Measurements from ENCODE around the gene UBE2F. TPM values are rescaled to one million over a fixed set of nuclear protein-coding genes. Genes with fewer than 3 reads are reported as not detected.
"Not testable (repeated sequence)": the region's sequence is repeated elsewhere in the genome, so short reads cannot be mapped to it uniquely, and the experiment has no call there.

UBE2F gene
- total RNA-seq, 1 donor from 2014 or later: 31.2 TPM

- no peak for DNase-seq (ENCODE audit: low read depth in 2 of 2)
These were observed 22.5 kb upstream of the UBE2F start for GRCh38 chr2:237944302-237944701.

DNA sequence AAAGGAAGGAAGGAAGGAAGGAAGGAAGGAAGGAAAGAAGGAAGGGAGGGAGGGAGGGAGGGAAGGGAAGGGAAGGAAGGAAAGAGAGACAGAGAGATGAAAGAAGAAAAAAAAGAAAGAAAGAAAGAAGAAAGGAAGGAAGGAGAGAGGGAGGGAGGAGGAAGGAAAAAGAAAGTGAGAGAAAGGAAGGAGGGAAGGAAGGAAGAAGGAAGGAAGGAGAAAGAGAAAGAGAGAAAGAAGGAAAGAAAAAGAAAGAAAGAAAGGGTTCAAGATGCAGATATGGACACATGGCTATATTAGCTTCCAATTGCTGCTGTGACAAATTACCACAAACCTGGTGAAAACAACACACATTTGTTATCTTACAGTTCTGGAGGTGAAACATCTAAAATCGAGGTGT lies 20.4 kb upstream of the UBE2F start:
- no peak for DNase-seq (ENCODE audit: low read depth in 2 of 2)

GRCh38 chr2:237951354-237951753 lies 15.5 kb upstream of the UBE2F start:
- DNase-seq (ENCODE audit: low read depth in 2 of 2): not testable (repeated sequence)

GRCh38 chr2:237951878-237952277 lies 14.9 kb upstream of the UBE2F start:
- DNase-seq (ENCODE audit: low read depth in 2 of 2): no peak

DNA sequence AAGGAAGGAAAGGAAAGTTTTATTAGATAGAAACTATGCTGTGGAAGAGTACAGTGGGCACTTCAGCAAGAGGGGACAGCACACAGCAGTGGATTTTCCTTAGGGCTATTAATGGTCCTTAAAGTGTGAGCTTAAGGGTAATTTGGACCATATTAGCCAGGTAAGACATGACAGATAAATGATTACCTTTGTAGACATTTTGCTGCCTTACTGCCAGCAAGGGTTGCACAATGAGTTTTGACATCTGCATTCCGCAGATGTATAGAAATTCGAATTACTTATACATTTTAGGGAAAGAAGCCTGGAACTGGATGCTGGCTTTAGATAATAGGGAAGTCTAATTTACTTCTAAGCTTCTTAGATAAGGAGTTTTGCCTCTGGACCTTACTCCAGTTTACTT lies 14.0 kb upstream of the UBE2F start:
- DNase-seq (ENCODE audit: low read depth in 2 of 2): no peak

DNA sequence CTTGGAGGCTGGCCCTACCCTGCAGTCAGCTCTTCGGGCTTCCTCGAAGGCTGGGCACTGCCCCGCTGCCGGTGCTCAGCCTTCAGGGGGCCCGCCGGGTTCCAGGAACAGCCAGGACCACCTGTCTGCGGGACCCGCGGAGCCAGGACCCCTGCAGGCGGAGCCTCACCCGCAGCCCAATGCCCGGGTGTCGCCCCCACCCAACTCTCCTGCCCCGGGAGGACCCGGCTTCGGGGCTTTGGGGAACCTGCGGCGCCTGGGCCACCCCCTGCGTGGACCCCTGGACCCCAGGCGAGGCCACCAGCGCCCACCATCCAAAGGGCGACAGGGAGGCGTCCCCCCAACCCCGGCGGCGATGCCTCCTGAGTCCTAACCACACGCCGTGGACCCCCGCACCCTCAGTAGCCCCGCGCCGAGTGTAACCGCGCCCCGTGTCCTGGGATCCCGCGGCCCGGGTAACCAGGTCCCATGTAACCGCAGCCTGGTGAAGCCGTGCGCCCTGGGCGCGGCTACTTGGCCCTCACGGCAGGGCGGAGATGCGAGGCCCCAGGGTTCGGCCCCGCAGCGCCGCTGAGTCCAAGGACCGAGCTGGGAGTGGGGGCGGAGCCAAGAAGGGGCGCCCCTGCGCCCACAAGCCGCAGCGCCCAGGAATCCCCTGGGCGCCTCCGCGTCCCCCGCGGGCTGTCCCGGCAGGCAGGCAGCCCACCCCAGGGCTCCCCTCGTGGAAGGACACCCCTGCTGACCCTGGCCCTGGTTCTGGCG lies 11.0 kb upstream of the UBE2F start:
- DNase-seq (ENCODE audit: low read depth in 2 of 2): no peak

GRCh38 chr2:237956402-237956736 lies 10.4 kb upstream of the UBE2F start:
- no peak for DNase-seq (ENCODE audit: low read depth in 2 of 2)

DNA sequence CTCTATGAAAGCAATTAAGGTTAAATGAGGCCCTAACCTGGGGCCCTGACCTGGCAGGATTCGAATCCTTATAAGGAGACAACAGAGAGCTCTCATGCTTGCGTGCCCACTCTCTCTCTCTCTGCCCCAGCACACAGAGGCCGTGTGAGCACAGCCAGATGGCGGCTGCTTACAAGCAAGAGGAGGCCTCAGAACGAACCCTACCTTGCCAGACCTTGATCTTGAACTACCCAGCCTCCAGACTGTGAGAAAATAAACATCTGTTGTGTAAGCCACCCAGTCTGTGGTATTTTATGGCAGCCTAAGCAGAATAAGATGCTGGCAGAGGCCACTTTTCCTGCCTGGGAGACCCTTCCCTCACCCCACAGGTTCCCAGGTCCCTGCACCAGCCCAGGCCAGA lies 5.2 kb upstream of the UBE2F start:
- DNase-seq (ENCODE audit: low read depth in 2 of 2): no peak

- no peak for DNase-seq (ENCODE audit: low read depth in 2 of 2)
These were observed 4.3 kb upstream of the UBE2F start for GRCh38 chr2:237962432-237963084.

- not testable (repeated sequence) for DNase-seq (ENCODE audit: low read depth in 2 of 2)
These were observed 3.3 kb upstream of the UBE2F start for GRCh38 chr2:237963490-237963991.

DNA sequence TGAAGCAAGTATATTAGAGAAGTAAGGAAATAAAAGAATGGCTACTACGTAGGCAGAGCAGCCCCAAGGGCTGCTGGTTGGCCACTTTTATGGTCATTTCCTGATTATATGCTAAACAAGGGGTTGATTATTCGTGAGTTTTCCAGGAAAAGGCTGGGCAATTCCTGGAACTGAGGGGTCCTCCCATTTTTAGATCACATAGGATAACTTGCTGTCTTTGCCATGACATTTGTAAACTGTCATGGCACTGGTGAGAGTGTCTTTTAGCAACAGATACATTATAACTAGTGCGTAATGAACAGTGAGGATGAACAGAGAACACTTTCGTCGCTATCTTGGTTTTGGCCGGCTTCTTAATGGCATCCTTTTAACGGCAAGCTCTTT lies 2.6 kb upstream of the UBE2F start:
- no peak for DNase-seq (ENCODE audit: low read depth in 2 of 2)

- no peak for DNase-seq (ENCODE audit: low read depth in 2 of 2)
These were observed 2.0 kb upstream of the UBE2F start for GRCh38 chr2:237964578-237965404.

DNA sequence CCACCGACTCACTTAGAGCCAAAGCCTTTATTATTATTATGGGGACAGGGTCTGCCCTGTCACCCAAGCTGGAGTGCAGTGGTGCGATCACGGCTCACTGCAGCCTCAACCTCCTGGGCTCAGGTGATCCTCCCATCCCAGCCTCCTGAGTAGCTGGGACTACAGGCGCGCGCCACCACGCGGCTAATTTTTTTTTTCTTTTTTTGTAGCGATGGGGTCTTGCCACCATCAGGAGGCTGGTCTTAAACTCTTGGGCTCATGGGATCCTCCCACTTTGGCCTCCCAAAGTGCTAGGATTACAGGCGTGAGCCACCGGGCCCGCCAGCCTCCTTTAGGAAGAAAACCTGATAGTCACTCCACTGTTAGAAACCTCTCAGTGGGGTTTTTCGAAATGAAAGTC lies 970 bp upstream of the UBE2F start:
- not testable (repeated sequence) for DNase-seq (ENCODE audit: low read depth in 2 of 2)

- no peak for DNase-seq (ENCODE audit: low read depth in 2 of 2)
These were observed 607 bp upstream of the UBE2F start for GRCh38 chr2:237966250-237966564.

DNA sequence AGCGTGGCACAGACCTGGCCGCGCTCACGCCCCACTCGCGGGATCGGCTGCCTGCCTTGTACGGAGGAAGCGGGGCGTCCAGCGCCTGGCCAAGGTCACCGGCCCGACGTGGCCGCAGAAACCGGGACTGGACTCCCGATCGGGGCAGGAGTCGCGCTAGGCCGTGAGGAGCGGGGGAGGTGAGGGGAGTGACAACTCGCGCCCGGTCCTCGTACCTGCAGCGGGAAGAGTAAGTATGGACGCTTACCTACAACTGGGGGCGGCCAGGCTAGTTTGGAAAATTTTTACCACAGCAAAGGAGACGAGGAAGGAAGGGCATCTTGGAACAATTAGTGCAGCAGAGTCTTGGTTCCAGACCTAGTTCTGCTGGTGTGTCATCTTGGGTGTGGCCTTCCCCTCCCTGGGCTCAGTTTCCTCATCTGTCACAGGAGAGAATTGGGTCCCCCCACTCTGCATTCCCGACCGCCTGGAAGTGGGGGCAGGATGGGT lies 693 bp downstream of the UBE2F start:
- DNase-seq (ENCODE audit: low read depth in 2 of 2): peak; percentile 26

DNA sequence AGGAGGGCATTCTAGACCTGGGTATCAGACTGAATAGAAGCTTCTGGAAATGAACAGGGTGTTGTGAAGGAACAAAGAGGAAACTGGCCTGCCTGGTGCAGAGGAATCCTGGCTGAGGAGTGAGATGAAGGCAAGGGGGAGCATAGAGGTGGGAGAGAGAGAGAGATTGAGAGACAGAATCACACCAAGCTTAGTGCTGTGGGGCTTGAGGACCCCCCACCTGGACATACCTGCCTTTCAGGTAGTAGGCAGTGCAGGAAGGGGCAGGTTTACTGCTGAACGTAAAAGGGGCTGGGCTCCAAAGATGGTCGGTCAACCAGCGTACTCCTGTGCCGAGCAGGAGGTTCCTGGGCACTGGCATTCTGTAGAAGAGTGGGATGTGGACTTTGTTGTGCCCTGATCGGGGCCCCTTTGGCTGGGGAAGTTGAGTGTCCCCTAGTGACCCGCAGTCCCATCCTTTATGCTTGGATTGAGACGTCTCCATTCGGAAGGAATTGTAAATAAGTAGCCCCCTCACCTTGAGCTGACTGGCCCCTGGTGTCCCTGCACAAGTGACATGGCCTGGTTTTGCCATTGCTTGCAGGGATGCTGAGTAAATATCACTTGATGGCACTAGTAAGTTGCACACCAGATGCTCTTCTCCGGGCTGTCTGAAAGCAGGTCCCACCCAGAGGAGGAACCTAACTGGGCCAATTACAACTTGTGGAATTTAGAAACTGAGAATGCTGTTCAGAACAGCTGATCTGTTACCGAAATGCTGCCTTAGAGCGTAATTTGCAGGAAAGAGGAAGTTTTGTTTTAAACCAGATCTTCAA lies 1.4 kb downstream of the UBE2F start:
- DNase-seq (ENCODE audit: low read depth in 2 of 2): peak; percentile 63 to 69

DNA sequence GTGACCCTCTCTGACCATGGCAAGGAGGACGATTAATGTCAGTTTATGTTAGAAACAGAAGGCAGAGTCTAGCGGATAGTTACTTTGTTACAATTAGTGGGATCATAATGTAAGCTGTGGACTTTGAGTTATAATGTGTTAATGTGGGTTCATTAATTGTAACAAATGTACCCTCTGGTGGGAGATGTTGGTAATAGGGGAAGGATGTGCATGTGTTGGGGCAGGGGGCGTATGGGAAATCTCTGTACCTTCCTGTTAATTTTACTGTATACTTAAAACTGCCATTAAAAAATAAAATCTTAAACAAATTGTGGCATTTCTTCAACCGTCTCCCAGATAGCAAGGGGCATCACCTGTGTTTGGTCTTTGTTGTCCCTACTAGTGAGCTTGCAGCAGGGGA lies 4.8 kb downstream of the UBE2F start:
- no peak for DNase-seq (ENCODE audit: low read depth in 2 of 2)

DNA sequence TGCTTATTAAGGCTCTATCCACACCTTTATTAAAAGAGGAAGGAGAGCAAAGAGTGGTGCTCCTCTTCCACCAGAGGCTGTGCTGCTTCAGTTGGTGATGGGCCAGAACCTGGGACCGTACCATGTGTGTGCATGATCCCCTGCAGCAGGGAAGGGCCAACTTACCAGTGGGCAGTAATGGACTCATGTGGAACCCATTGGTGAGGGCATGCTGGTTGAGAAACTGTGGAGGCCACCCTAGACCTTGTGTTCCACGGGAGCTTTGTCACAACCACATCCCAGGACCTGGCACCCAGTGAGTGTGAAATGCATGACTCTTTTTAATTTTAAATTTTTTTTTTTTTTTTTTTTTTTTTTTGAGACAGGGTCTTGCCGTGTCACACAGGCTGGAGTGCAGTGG lies 5.4 kb downstream of the UBE2F start:
- no peak for DNase-seq (ENCODE audit: low read depth in 2 of 2)

DNA sequence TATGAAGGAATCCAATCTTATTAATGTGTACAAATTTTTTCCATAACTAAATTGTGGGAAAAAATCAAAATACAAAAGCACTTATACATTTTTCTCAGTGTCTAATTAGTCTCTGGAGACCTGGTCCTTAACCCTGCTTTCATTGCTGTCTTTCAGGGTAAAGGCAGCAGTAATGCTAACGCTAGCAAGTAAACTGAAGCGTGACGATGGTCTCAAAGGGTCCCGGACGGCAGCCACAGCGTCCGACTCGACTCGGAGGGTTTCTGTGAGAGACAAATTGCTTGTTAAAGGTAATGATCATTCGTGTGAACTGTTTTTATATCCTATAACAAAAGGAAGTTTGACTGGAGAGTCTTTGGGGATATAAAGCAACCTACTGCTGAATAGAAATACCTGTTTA lies 6.1 kb downstream of the UBE2F start:
- no peak for DNase-seq (ENCODE audit: low read depth in 2 of 2)

DNA sequence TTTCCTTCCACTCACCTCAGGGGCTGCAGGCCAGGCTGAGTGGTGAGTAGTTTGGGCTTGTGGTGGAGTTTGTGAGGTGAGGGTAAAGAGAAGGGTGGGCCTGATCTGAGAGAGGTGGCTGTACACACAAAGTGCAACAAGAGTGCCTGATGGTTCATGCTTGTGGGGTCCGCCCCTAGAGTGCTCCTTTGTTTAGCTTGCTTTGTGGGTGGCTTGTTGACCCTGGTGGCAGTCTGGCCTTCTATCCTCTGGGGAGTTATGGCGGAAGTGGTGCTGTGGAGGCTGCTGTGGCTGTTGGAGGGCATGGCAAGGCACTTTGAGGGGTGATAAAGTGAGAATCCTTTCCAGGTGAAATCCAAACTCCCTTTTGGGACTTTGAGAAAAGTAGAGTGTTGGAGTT lies 10.6 kb downstream of the UBE2F start:
- no peak for DNase-seq (ENCODE audit: low read depth in 2 of 2)

DNA sequence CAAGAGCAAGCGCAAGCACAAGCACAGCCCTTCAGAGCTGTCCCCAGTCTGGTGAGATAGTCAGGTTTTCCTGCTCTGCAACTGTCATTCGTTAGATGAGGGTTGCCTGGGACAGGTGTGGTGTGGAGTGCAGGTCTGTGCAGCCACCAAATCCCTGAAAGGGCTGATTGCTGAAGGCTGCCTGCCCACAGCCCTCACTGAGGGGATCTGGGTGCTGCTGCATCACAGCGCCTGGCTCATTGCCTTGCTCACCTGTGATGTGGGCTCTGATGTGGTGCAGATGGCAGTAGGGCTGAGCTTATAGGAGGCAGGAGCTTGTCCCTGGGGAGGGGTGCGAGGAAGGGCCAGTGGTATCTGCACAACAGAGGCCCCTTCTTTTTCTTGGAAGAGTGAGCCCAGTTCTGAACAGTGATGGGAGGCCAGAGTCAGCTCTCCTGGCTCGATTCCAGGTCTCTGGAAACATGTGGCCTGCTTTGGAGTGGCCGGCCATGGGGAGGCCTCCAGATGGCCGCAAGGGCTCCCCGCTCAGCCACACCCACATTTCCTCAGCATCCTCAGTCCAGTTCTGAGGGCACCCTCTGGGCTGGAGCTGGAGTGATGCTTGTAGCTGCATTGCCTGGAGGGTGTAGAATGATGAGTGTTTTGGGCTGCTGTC lies 11.4 kb downstream of the UBE2F start:
- DNase-seq (ENCODE audit: low read depth in 2 of 2): no peak
